IPS-NIHi7 (cell line): ENCODE results near the gene RFX4.

Experiments
- DNase-seq: peaks from one replicate; pipeline ENCODE4 v3.0.0; 2012; ENCODE audit warnings: mixed read lengths; ENCODE audit errors: extremely low spot score

RFX4 gene

GRCh38 chr12:106764220-106764619, 181.4 kb downstream of the RFX4 start:
- no peak for DNase-seq

DNA sequence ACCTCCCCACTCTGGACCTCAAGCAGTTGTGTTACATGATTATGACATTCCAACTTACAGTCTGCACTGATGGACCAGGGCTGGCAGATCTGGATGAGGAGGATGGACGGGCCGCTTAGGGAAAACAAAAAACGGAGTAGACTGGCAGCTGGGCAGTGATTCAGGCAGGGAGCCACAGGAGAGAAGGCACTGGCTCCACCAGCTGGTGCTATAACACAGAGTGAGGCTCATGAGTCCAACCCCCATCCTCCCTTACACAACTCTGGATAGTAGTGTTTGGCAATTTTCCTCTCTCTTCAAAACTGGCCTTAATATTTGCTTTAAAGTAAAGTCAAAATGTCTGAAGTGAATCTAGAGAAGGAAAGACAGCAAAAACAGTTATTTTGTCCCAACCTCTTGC, 181.9 kb downstream of the RFX4 start:
- DNase-seq = no peak

DNA sequence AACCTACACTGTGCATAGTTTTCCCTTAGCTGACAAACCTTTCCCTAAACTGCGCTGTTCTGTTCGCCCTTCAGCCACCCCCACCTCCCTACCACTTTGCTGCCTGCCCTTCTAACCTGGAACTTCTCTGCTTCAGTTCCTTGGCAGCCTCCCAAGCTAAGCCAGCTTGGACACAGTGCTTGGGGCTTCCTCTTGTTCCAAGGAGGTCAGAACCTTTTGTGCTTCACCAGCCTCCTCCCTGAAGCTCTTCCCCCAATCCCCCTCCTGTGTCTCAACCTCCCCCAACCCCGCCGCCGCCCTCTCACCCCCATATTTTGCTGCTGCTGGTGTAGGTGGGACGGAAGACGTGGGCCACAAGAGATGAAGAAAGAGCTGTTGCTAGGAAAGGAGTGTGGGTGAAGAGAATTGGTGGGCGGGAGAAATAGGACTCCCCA, 183.6 kb downstream of the RFX4 start:
- DNase-seq = no peak

GRCh38 chr12:106767206-106767605, 184.4 kb downstream of the RFX4 start:
- DNase-seq = no peak

DNA sequence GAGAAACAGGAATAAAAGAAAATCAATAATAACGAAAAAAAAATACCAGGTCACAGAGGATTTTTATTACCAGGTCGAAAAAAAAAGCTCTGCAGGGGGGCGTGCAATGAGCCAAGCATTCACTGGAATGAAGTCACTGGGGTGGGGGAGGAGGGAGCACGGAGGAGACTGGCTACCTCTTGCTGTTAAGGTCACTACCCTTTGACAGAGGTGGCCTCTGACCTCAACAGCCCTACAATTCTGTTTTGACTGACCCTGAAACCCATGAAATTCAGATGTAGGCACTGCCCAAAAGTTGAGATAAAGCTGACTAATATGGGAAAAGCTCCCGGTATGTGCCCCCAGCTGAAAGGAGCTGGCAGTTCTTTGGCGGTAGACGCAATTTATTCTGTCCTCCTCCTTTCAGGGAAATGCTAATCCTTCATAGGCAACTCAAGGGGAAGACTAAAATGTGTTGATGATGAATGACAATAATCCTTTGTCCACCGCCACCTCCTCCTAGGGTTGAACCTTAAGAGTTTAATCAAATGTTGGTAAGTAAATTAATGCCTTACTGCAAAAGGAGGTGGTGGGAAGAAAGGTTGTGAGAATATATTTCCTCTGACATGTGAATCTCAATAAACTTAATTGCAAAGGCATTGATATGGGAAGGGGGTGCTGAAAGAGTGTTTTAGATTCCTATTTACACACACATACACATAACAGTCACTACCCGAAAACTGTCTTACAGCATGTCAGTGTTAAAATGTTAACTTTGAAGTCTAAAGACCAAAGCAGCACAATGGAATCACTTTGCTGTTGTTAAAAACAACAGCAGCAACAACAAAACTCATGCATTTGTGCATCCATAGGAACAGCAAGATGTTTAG, 185.4 kb downstream of the RFX4 start:
- peak; percentile 59 for DNase-seq

GRCh38 chr12:106769078-106769477, 186.3 kb downstream of the RFX4 start:
- peak; percentile 37 for DNase-seq

- no peak for DNase-seq
Observed at GRCh38 chr12:106769546-106769945, 186.7 kb downstream of the RFX4 start.

DNA sequence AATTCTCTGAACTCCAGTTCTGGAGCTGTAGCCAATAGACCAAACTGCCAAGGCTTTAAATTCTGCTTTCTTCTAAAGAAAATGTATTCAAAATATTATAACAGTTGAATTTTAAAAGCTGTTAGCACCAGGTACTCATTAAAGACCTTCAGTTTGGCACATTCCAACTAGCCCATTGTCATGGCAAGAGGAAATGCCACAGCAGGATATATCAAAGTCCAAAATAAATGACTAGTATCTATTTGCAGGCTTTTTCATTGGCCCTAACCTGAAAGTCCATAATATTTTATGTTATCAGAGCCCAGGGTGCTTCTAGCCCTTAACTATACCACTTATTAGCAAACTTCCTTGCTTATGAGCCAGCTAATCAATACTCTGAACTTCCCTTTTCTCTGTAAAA, 188.6 kb downstream of the RFX4 start:
- DNase-seq = no peak

GRCh38 chr12:106773286-106774004, 190.6 kb downstream of the RFX4 start:
- DNase-seq = no peak

DNA sequence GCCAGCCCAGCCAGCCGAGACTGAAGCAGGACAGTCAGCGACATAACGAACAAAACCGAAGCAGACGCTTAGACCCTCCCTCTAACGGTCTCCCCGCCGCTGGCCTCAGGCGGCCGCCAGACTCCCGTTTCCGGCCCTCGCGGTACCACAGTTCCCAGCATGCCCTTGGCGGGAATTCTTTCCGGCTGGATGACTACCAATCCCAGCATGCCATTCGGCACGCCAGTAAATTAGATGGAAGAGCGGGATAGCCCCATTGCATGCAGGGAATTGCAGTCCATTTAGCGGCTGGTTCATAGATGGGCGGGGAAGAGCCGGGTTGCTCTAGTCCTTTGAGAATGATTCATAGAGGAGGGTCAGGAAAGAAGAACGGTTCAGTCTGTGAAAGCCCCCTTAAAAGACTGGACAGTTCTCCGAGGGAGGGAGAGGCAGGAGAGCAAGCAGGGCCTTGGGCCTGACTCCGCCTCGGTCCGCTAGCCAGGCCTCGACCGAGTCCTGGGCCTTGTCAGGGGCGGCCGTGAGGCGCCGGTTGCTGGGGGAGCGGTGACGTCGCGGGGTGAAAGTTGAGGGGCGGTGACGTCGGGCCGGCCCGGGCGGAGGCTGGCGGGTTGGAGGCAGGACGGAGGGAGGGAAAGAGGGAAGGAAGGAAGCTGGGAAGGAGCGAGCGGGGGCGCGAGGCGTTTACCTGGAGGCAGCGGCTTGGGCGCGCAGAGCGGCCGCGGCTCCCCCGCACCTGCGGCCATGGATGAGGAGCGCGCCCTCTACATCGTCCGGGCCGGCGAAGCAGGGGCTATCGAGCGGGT, 191.4 kb downstream of the RFX4 start, which contains the start of gene RIC8B:
Gene RIC8B, plus strand, starts transcription at position 678 of the 803 bp plus-strand sequence. Its CDS starts 64 bp downstream, at position 742.
- peak; percentile 94 for DNase-seq

GRCh38 chr12:106774808-106775524, 192.2 kb downstream of the RFX4 start:
- DNase-seq = no peak

- DNase-seq = no peak
Observed at GRCh38 chr12:106776897-106777296, 194.1 kb downstream of the RFX4 start.

GRCh38 chr12:106780010-106780631, 197.3 kb downstream of the RFX4 start:
- no peak for DNase-seq

- no peak for DNase-seq
Observed at GRCh38 chr12:106782619-106783018, 199.8 kb downstream of the RFX4 start.

- no peak for DNase-seq
Observed at GRCh38 chr12:106783515-106783914, 200.7 kb downstream of the RFX4 start.

GRCh38 chr12:106790020-106790419, 207.2 kb downstream of the RFX4 start:
- DNase-seq = no peak

DNA sequence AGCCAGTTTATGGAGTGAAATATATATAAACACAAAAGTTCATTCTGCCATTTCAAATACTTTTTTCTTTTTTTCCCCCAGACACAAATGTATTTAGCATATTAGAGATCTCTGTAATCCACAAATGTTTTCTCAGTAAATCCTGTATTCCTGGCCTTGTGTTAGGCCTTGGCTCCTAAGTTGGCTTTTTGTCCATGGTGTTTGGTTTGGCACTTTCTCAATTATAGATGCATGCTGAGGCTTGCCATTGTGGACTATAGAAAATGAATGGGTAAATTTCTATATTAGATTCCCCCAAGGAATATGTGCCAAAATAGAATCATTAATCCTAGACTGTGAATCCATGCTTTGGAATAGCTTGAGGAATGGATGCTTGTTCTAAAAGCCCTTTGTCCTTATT, 208.7 kb downstream of the RFX4 start:
- no peak for DNase-seq

DNA sequence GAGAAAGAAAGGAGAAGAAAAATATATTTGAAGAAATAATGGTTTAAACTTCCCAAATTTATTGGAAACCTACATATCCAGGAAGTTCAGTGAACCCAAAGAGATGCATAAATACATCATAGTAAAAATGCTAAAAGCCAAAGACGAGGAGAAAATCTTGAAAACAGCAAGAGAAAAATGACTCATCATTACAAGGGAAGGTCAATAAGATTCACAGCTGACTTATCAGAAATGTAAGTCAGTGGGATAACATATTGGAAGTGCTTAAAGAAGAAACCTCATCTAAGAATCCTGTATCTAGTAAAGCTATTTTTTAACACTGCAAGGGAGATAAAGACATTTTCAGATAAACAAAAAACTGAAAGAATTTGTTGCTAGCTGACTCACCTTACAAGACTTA, 211.6 kb downstream of the RFX4 start:
- no peak for DNase-seq

GRCh38 chr12:106801167-106801708, 218.4 kb downstream of the RFX4 start:
- no peak for DNase-seq

DNA sequence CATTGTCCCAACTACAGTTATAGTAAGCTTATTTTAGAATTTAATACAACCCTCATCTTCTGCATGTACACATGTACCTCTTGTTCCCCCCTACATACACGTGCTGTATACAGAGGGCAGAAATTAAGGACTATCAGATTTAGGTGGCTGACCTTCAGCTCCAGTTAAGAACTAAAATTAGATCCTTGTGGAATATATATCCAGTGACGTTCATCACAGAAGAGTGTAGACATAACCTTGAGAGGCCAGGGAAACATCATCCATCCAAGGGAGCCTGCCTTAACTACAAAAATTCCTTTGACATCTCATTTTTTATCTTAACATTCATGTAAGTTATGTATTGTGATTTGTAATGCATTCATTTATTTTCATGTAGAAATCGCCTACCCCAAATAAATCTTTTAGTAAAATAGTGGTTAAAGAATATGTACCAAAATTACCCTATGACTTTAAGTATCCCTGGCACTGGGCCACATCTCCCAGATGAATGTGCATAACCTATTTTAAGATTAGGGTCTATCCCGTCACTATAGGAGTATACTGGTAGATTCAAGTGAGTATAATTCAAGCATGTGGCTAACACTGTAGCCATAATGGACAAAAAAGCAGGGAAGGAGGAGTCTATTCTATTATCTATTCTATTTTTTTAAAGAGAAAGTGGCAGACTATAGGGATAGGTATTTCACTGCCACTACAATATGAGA, 219.2 kb downstream of the RFX4 start:
- no peak for DNase-seq
